Vagina (tissue), 2 donors: ENCODE measurements around the gene UCK1.

Experiments
- CTCF ChIP-seq, 3 experiments: fragments of 450-650 bp in 2 of 3; fragments of 200-600 bp in 1 of 3; sonication (generic) in 1 of 3; IDR thresholded peaks; one replicate each; pipeline ENCODE4 v1.5.1; 2017 to 2019; ENCODE audit warnings: antibody characterized with exemption in 3 of 3, mild to moderate bottlenecking in 2 of 3, moderate library complexity in 2 of 3
- POLR2AphosphoS5 ChIP-seq, 2 donors: sonication (generic); formaldehyde crosslinking; IDR thresholded peaks; one replicate each; pipeline ENCODE4 v1.9.0; 2017; ENCODE audit warnings: antibody characterized with exemption in 2 of 2, mild to moderate bottlenecking in 2 of 2, low read depth in 1 of 2; ENCODE audit not compliant: insufficient read depth in 1 of 2

DNA sequence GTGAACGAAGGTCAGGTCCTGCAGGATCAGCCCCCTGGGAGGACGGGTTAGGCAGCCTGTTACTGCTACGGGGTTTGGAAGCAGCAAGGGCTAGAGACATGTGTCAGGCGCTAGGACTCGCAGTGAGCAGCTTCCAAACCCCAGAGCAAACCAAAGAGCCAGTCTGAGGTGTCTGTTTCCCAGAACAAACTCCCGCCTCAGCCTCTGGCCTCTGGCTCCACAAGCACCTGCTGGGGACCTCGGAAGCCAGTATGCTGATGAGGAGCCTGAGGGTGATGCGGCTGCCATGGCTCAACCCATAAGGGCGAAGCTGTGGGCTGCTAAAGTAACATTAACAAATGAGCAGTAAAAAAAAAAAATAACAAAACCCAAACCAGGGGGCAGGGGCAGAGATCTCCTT is 49.3 kb upstream of the UCK1 start:
- TF ChIP-seq CTCF (IDR thresholded peaks at IDR 0.05) (no peak), POLR2AphosphoS5 (IDR thresholded peaks at IDR 0.05; ENCODE audit: insufficient read depth in 1 of 2, low read depth in 1 of 2) (no peak)
